A549 (cell line): Measurements from ENCODE around the gene FKBP7. TPM values are rescaled to one million over a fixed set of nuclear protein-coding genes. Genes with fewer than 3 reads are reported as not detected.

ENCODE experiments used
- ATAC-seq, 2 experiments: fragments of 200-7000 bp in 1 of 2; fragments of >200 bp in 1 of 2; cut with Nextera tagmentation in 1 of 2; cut with Tn5 transposase in 1 of 2; 3 replicates each; pipeline versions ENCODE4 v1.8.0 to v1.9.1; 2018 to 2020; ENCODE audit warnings: mild to moderate bottlenecking in 1 of 2, moderate library complexity in 1 of 2
- CTCF ChIA-PET: fragments of 300-600 bp; sonication (Branson Sonifier 250); formaldehyde crosslinking; extraction: SDS; loops from one replicate; lab custom pipeline; 2021; ENCODE audit warnings: antibody characterized with exemption, inconsistent platforms; lab: Yijun Ruan, JAX
- POLR2A ChIA-PET: fragments of 350-600 bp; formaldehyde crosslinking; extraction: SDS; loops from one replicate; lab custom pipeline; 2021; ENCODE audit warnings: antibody characterized with exemption, inconsistent platforms; lab: Yijun Ruan, JAX
- DNase-seq, 2 experiments: peaks; one replicate each; pipeline versions ENCODE4 v3.0.0 to v3.0.0-alpha.2; 2011 to 2016; ENCODE audit warnings: low read depth in 1 of 2, low spot score in 1 of 2
- FAIRE-seq: peaks from 2 replicates; lab custom pipeline; 2011; peaks lifted over from hg19 to GRCh38; lab: Jason Lieb, UNC
- H3K27ac ChIP-seq, 2 experiments: fragments of >200 bp; sonication (Bioruptor Twin); formaldehyde crosslinking; 3 replicates each; pipeline ENCODE4 v1.5.1; 2016 to 2017
- H3K4me1 ChIP-seq: fragments of >200 bp; sonication (Bioruptor Twin); formaldehyde crosslinking; 3 replicates; pipeline ENCODE4 v1.6.1; 2016
- H3K4me2 ChIP-seq: fragments of >200 bp; sonication (Bioruptor Twin); formaldehyde crosslinking; 3 replicates; pipeline ENCODE4 v1.6.1; 2016
- H3K4me3 ChIP-seq: fragments of >200 bp; sonication (Bioruptor Twin); formaldehyde crosslinking; 3 replicates; pipeline ENCODE4 v1.5.1; 2016
- H3K9me3 ChIP-seq: fragments of >200 bp; sonication (Bioruptor Twin); formaldehyde crosslinking; 3 replicates; pipeline ENCODE4 v1.6.1; 2016
- CEBPB ChIP-seq, 2 experiments: fragments of >200 bp in 1 of 2; sonication (Bioruptor Twin) in 1 of 2; formaldehyde crosslinking in 1 of 2; IDR thresholded peaks; 2 replicates each; pipeline ENCODE4 v1.6.1; 2012 to 2016
- EHF ChIP-seq: fragments of 250-450 bp; sonication (Bioruptor Pico); IDR thresholded peaks from 2 replicates; pipeline ENCODE4 v1.5.0; 2020; ENCODE audit warnings: mild to moderate bottlenecking
- ELK1 ChIP-seq: fragments of 150-350 bp; IDR thresholded peaks from 2 replicates; pipeline ENCODE4 v1.6.1; 2014; ENCODE audit warnings: low read depth, mild to moderate bottlenecking, low read length
- ESRRA ChIP-seq: fragments of 150-350 bp; IDR thresholded peaks from 2 replicates; pipeline ENCODE4 v1.6.1; 2014; ENCODE audit warnings: mild to moderate bottlenecking, low read length, borderline replicate concordance
- FOSL2 ChIP-seq, 2 experiments: fragments of 450-650 bp in 1 of 2; fragments of >200 bp in 1 of 2; sonication (Bioruptor Twin) in 1 of 2; formaldehyde crosslinking; IDR thresholded peaks; 2 replicates each; pipeline versions ENCODE4 v1.5.0 to v1.6.1; 2016 to 2020; ENCODE audit warnings: mild to moderate bottlenecking in 1 of 2, moderate library complexity in 1 of 2
- FOXS1 ChIP-seq: fragments of 250-450 bp; sonication (Bioruptor Pico); IDR thresholded peaks from 2 replicates; pipeline ENCODE4 v1.5.0; 2020; ENCODE audit warnings: mild to moderate bottlenecking, moderate library complexity
- GATA3 ChIP-seq: IDR thresholded peaks from 2 replicates; pipeline ENCODE4 v1.6.1; 2012; ENCODE audit warnings: borderline replicate concordance
- HOXA7 ChIP-seq: fragments of 250-450 bp; sonication (Bioruptor Pico); IDR thresholded peaks from 2 replicates; pipeline ENCODE4 v1.5.0; 2020; ENCODE audit warnings: mild to moderate bottlenecking, moderate library complexity
- HOXB13 ChIP-seq: fragments of 250-450 bp; sonication (Bioruptor Pico); IDR thresholded peaks from 2 replicates; pipeline ENCODE4 v1.5.0; 2020; ENCODE audit warnings: low read depth, mild to moderate bottlenecking, moderate library complexity
- KDM1A ChIP-seq: fragments of 200-600 bp; sonication (generic); IDR thresholded peaks from 2 replicates; pipeline ENCODE4 v1.6.1; 2016; ENCODE audit warnings: low read depth, mild to moderate bottlenecking
- KDM5A ChIP-seq: fragments of 200-600 bp; sonication (generic); IDR thresholded peaks from 2 replicates; pipeline ENCODE4 v1.6.1; 2016; ENCODE audit warnings: antibody characterized with exemption, mild to moderate bottlenecking
- MAX ChIP-seq: IDR thresholded peaks from 2 replicates; pipeline ENCODE4 v1.6.1; 2012
- MAZ ChIP-seq: fragments of 150-350 bp; IDR thresholded peaks from 2 replicates; pipeline ENCODE4 v1.6.1; 2014; ENCODE audit warnings: antibody characterized with exemption, low read depth, low read length, borderline replicate concordance
- NR3C1 ChIP-seq: fragments of >200 bp; sonication (Bioruptor Twin); formaldehyde crosslinking; IDR thresholded peaks from 3 replicates; pipeline ENCODE4 v1.6.1; 2017
- PBX3 ChIP-seq: IDR thresholded peaks from 2 replicates; pipeline ENCODE4 v1.6.1; 2012
- POLR2AphosphoS2 ChIP-seq: conservative IDR thresholded peaks from 2 replicates; pipeline ENCODE4 v1.6.1; 2012; ENCODE audit warnings: low read length, improper control_type of control experiment, inconsistent platforms
- RARB ChIP-seq: fragments of 250-450 bp; sonication (Bioruptor Pico); IDR thresholded peaks from 2 replicates; pipeline ENCODE4 v1.8.0; 2021; ENCODE audit warnings: mild to moderate bottlenecking, moderate library complexity
- RFX5 ChIP-seq: fragments of 450-650 bp; IDR thresholded peaks from 2 replicates; pipeline ENCODE4 v1.7.1; 2014; ENCODE audit warnings: antibody characterized with exemption, mild to moderate bottlenecking, moderate library complexity
- RNF2 ChIP-seq: fragments of 200-600 bp; sonication (generic); IDR thresholded peaks from 2 replicates; pipeline ENCODE4 v1.6.1; 2016; ENCODE audit warnings: low read depth, mild to moderate bottlenecking, antibody characterized with exemption, moderate library complexity, borderline replicate concordance
- SMC3 ChIP-seq: fragments of >200 bp; sonication (Bioruptor Twin); formaldehyde crosslinking; IDR thresholded peaks from 3 replicates; pipeline ENCODE4 v1.6.1; 2018; ENCODE audit warnings: inconsistent platforms
- TFCP2L1 ChIP-seq: fragments of 250-450 bp; sonication (Bioruptor Pico); IDR thresholded peaks from 2 replicates; pipeline ENCODE4 v1.5.0; 2021; ENCODE audit warnings: mild to moderate bottlenecking
- TP53 ChIP-seq: fragments of 250-450 bp; sonication (Bioruptor Pico); IDR thresholded peaks from 2 replicates; pipeline ENCODE4 v1.5.0; 2021; ENCODE audit warnings: mild to moderate bottlenecking, moderate library complexity
- USF2 ChIP-seq: fragments of 450-650 bp; IDR thresholded peaks from 2 replicates; pipeline ENCODE4 v1.6.1; 2014; ENCODE audit warnings: antibody characterized with exemption
- ZC3H11A ChIP-seq: fragments of 450-650 bp; IDR thresholded peaks from 2 replicates; pipeline ENCODE4 v1.6.1; 2014; ENCODE audit warnings: antibody characterized with exemption, mild to moderate bottlenecking
- ZSCAN20 ChIP-seq: fragments of 250-450 bp; sonication (Bioruptor Pico); IDR thresholded peaks from 2 replicates; pipeline ENCODE4 v1.8.0; 2022; ENCODE audit warnings: mild to moderate bottlenecking, moderate library complexity
- WGBS: methylation state at CpG from one replicate; pipeline ENCODE4 v1.1.6; 2017; ENCODE audit errors: missing lambda C conversion rate; 5-methylcytosine and 5-hydroxymethylcytosine counted together
- polyA plus RNA-seq, 4 experiments: library from polyadenylated mRNA; depleted of rRNA in 3 of 4; stranded (reverse); fragments of >200 nt; fragmentation: RNase III in 1 of 4; extraction: RNeasy Plus Mini Kit Qiagen cat#74134 plus additional on column Dnase treatment in 1 of 4; gene quantifications; 2 replicates in 3 of 4; 3 replicates in 1 of 4; pipeline ENCODE4 v1.2.3, GENCODE V29; 2011 to 2017

FKBP7 gene
- polyA plus RNA-seq, 2 of the 4 experiments (the other 2 are of a cell fraction): 15.2 to 23.7 TPM

- ATAC-seq (no peak), DNase-seq (no peak), FAIRE-seq (no peak)
- no peak overlapping the region for H3K4me2 ChIP-seq
- H3K4me3 ChIP-seq: no peak overlapping the region
- 92% methylated on average over 6 of the region's 6 CpGs for WGBS
- H3K27ac ChIP-seq: no peak overlapping the region
- no peaks in the 10 kb centered on the region for H3K9me3 ChIP-seq
- POLR2A ChIA-PET: no interaction called here
- CTCF ChIA-PET: interaction anchor here (0.6 to 0.7 kb wide), 2 partner anchors 55 to 798 kb away, joined by 3 read pairs; no protein-coding TSS in a partner anchor
- TF ChIP-seq MAX (no peak), MAZ (no peak), KDM5A (no peak), ZC3H11A (no peak), EHF (CRISPR knock-in tag) (no peak), SMC3 (no peak), POLR2AphosphoS2 (no peak), ESRRA (no peak), GATA3 (no peak), ELK1 (no peak), HOXA7 (CRISPR knock-in tag) (no peak), FOSL2 (IDR thresholded peaks at IDR 0.05) (no peak), FOSL2 (CRISPR knock-in tag; IDR thresholded peaks at IDR 0.05) (no peak), HOXB13 (CRISPR knock-in tag) (no peak)
- H3K4me1 ChIP-seq: no peaks in the 10 kb centered on the region
Observed at GRCh38 chr2:178510384-178510783, 32.0 kb upstream of the FKBP7 start.

GRCh38 chr2:178508646-178509045, 30.2 kb upstream of the FKBP7 start:
- 97% methylated on average over 2 of the region's 2 CpGs for WGBS
- ATAC-seq (no peak), DNase-seq (no peak), FAIRE-seq (no peak)
- Histone ChIP-seq H3K27ac (no peak overlapping the region), H3K4me2 (no peak overlapping the region), H3K9me3 (no peaks in the 10 kb centered on the region), H3K4me1 (no peaks in the 10 kb centered on the region), H3K4me3 (no peak overlapping the region)
- ChIA-PET POLR2A (no interaction called here), CTCF (no interaction called here)
- TF ChIP-seq USF2: no peak
- no peak for TF ChIP-seq RFX5
- TF ChIP-seq NR3C1: no peak
- no peak for TF ChIP-seq GATA3
- TF ChIP-seq HOXA7 (CRISPR knock-in tag): no peak
- TF ChIP-seq HOXB13 (CRISPR knock-in tag): no peak
- TF ChIP-seq FOXS1 (CRISPR knock-in tag): no peak
- TF ChIP-seq RNF2: no peak
- TF ChIP-seq FOSL2 (IDR thresholded peaks at IDR 0.05): no peak
- TF ChIP-seq FOSL2 (CRISPR knock-in tag; IDR thresholded peaks at IDR 0.05): no peak
- no peak for TF ChIP-seq CEBPB (IDR thresholded peaks at IDR 0.05)
- no peak for TF ChIP-seq TP53 (CRISPR knock-in tag)
- TF ChIP-seq ZSCAN20 (CRISPR knock-in tag): no peak
- TF ChIP-seq TFCP2L1 (CRISPR knock-in tag): no peak
- TF ChIP-seq KDM1A: no peak
- TF ChIP-seq PBX3: no peak
- no peak for TF ChIP-seq RARB
- no peak for TF ChIP-seq EHF (CRISPR knock-in tag)
- TF ChIP-seq, all 56 proteins: peak for 0
